Measurements from ENCODE around the gene SRMS.

Gene SRMS

DNA sequence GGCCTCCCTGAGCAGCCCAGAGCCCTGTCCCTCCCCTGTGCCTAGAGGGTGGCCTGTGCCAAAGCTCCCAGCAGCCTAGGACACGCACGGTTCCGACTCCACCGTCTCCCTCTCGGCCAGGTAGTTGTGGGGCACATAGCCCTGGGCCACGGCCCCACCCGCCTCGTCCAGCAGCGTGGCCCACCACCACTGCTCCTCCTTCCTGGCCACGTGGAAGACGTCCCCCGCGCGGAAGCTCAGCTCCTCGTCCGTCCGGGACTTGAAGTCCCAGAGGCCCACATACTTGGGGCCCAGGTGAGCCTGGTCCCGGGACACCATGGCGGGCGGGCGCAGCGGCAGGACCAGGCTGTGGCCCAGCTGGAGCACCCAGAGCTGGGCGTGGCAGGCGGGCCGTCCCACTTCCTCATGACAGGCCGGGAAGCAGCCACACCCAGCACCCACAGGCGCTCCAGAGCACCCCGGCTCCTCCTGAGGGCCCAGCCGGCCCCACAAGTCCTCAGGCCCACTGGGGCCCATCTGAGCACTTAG lies 10.5 kb downstream of the SRMS start, which contains the start of gene PTK6:
Gene PTK6, minus strand, starts transcription at position 380 of the 528 bp plus-strand sequence. Its CDS starts 62 bp downstream, at position 318.
- no peak for DNase-seq

DNA sequence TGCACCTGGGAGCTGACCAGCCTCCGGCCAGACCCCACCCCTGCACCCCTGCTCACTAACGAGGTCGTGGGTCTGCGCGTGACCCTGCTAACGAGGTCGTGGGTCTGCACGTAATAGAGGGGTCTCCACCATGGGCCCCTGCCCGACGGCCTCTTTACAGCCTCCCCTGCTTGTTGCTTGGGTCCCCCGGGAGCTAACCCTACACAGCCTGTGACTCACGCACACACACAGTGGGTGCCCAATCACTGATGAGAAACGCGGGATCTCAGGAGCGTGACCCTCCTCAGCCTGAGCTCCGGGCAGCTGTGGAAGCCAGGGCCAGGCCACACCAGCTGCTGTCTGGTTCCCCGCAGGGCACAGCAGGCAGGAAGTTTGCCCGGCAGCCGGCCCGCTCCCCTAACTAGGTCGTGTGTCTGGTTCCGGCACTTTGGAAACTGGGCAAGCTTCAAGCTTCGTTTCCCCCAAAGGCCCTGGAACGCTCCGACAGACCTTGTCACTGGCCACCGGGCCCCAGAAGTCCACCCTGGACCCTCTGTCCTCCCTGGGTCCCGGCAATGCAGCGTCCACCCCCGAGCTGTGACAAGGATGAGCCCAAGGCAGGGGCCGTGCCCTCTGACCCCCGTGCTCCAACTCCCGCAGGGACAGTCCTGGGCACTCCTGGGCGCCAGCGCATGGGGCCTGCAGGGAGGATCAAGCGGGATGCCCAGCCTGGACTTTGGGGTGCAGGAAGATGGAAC lies 11.1 kb downstream of the SRMS start:
- peak; percentile 51 for DNase-seq

DNA sequence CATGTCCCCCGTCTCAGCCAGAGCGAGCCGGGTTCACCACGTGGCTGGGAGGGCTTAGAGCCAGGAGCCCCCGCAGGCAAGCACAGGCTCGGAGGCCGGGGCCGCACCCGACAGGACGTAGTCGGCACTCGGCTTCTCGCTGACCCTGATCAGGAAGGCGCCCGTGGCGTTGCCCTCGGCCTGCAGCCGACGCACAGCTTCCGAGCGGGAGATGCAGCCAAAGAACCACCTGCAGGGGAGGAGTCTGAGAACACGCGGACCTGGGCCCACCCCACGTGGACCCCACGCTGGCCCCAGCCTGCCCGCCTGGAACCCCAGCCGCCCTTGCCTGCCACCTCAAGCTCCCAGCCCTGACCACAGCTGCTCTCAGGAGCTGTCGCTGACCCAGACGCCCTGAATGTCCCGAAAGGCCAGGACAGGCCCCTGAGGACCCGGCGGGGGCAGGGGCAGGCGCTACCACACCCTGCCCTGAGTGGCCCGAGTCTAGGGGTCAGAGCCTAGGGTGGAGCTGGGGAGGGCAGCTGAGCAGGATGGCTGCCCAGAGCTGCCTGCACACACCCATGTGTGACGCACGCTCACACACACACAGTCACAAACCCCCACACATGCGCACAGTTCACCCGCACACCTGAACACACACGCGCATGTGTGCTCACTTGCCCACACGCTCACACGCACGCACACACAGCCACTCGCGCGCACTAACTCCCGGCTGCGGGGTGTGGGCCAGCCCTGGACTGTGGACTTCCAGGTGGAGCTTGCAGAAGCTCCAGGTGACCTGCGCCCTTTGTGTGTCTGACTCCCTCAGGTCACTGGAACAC lies 12.5 kb downstream of the SRMS start:
- no peak for DNase-seq

DNA sequence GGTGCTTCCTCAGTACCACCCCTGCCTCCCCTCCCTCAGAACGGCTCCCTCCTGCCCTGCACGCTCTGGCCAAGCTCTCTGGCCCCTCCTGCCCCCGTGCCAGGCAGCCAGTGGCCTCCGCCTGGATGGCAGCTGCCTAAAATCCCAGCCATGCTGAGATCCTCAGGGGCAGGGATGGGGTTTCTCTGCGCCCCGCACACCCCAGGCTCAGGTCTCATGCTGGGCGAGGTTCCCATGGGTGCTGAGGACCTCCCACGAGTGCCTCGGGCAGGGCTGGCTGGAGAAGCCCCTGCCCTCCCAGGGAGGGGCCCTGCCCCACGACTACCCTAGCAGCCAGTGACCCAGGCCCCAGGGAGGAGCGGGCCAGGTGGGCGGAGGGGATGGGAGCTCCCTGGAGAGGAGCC lies 13.1 kb downstream of the SRMS start:
- DNase-seq, result no peak

DNA sequence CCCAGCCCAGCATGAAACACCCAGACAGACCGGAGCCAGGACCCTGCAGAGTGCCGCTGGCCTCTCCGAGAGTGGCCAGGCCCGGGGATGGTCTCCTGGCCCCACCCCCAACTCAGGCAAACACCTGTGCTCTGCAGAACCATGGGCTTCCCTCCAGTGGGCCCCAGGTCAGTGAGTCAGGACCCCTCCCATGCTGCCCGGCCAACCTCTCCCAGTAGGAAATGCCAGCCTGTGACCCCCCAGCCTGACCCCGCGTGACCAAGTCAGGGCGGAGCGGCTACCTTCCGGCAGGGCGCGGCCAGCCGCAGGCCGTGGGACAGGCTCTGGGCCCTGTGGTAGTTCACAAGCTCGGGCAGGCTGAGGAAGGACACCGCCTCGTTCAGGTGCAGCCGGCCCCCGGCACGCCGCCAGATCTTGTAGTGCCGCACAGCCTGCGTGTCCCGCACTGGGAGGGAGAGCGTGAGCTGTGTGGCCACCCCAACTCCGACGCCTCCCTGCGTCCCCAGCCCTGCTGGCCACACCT lies 13.6 kb downstream of the SRMS start:
- no peak for DNase-seq

DNA sequence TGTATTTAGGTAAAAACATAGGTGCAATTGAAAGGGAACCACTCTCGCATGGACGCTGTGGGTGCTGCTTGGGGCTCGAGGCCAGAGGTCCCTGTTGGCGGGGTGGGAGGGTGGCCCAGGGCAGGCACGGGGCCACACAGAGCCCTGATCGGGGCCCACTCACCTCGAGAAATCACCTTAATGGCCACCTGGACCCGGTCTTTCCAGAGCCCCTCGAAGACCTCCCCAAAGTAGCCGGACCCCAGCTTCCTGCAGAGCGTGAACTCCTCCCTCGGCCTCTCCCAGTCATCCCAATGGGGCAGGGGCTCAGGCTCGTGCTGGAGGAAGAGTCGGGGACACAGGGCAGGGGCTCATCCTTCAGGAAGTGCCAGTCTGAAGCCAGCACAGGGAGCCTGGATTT lies 14.2 kb downstream of the SRMS start:
- DNase-seq, result no peak

DNA sequence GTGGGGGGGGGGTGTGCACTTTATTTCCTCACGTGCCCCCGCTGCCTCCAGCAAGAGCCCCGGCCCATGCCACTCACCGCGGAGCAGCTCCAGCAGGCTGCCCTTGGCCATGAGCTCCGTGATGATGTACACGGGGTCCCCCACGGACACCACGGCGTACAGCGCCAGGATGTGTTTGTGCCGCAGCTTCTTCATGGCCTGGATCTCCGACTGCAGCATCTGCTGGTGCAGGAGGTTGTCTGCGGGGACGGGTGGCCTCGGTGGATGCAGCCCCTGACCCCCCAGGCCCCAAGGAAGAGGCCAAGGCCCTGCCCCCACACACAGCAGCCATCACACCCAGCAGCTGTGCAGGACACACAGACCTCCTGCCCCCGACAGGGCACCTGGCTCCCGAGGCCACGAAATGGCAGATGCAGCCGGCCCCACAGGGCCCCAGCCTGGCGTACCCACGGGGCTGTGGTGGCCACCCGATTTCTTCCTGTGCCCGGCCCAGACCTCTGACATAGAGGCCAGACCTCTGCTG lies 15.0 kb downstream of the SRMS start:
- DNase-seq, result no peak

DNA sequence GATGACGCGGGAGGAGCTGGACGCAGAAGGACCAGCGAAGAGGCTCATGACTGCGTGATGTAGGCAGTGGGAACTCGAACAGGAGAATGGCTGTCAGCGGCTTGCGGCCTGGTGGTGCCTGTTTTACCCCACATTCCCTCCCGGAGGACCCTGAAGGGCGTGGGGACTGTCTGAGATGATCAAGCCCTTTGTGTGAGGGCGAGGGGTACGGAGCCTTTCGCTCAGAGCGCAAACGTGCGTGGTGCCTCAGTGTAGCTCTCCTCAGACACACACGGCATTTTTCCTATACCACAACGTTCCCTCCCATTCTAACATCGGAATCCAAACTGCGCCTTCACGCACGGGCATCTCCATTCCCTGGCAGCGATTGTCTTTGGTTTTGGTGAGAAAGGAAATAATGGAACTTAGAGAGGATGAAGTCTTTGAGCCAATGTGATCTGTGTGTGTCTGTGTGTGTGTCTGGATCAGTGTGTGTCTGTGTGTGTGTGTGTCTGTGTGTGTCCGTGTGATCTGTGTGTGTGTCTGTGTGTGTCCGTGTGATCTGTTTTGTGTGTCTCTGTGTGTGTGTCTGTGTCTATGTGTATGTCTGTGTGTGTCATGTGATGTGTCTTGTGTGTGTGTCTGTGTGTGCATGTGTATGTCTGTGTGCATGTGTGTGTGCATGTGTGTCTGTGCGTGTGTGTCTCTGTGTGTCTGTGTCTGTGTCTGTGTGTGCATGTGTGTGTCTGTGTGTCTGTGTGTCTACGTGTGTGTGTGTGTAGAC lies 15.7 kb downstream of the SRMS start:
- DNase-seq, result no peak

DNA sequence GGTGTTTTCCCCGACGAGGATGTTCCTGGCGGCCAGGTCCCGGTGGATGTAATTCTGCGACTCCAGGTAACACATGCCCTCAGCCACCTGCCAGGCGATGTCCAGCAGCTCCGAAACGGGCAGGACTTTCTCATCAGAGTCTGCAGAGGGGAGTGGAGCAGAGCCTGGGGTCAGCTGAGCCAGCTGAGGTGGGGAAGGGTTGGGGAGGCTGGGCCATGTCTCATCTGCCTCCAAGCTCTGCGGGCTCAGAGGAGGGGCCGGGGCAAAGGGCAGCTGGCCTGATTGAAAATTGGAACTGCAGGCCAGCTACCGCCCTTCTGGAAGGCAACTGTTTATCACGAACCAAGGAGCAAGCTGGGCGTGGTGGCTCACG lies 16.8 kb downstream of the SRMS start:
- no peak for DNase-seq

DNA sequence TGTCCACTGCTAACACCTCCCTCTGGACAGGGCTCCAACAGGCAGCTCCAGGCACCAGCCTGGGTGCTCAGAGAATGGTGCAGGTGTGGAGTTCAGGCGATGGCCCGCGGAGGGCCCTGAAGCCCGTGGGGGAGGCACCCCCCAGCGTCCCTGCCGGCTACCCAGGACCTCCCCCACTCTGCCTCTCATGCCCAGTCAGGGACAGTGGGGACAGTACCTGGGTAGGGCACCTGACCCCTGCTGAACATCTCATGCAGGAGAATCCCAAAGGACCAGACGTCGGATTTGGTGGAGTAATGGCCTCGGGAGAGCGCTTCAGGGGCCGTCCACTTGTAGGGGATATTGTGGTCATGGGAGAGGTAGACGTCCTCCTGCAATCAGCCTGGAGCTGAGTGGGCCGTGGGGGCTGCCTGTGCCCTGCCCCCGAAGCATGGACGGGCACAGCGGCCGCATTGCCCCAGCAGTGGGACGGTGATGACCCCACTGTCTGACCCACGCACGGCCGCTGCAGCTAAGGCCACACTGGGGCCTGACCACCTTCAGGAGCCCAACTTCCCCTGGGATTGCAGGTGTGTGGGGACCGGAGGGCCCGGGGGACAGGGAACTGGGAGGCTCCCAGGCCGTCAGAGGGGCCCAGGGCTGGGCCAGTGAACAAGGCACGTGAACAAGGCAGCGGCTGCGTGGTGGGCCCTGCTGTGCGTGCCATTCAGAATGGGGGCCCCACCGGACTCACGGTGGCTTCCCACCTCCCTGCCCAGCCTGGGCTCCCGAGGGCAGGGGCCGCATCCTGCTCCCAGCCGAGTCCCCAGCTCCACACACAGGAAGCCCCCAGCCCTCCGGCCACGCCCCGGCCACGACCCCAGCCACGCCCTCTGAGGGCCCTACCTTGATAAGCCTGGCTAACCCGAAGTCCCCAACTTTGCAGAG lies 17.4 kb downstream of the SRMS start:
- no peak for DNase-seq

DNA sequence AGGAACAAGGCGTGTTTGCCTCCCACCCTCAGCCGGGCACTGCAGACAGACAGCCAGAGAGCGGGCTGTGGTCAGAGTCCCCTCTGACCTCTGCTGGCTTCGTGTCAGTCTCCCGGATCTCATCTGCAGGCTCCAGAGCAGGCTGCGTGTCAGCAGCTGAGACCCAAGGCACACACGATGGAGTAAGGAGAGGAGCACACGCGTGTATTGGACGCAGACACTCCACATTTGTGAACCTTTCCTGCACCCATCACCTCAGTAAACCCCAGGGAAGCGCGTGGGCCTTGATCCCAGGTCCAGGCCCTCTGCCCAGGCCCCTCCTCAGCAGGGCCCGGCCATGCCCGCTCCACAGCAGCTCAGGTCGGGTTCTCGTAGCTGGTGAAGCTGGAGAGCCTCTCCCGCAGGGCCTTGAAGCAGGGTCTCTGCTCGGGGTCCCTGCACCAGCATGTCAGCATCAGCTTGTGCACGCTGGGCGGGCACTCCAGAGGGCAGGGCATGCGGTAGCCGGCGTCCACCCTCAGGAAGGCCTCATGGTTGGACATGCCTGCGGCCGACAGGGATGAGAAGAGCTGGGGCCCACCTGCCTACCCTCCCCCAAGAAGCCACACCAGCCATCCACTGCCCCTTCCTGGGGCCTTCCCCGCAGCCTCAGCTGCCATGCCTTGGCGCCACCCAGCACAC lies 18.2 kb downstream of the SRMS start:
- DNase-seq, result no peak

DNA sequence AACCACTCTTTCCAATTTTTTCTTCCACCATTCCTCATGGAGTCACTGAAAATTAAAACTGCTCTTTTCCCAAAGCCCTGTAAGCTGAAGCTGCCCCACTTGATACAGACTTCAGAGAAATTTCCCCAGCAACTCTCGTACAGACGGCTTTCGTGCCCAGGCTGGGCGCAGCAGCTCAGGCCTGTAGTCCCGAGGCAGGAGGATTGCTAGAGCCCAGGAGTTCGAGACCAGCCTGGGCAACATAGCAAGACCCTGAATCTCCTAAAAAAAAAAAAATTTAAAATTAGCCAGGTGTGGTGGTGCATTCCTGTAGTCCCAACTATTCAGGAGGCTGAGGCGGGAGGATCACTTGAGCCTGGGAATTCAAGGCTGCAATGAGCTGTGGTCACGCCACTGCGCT lies 20.4 kb downstream of the SRMS start:
- DNase-seq, result no peak

DNA sequence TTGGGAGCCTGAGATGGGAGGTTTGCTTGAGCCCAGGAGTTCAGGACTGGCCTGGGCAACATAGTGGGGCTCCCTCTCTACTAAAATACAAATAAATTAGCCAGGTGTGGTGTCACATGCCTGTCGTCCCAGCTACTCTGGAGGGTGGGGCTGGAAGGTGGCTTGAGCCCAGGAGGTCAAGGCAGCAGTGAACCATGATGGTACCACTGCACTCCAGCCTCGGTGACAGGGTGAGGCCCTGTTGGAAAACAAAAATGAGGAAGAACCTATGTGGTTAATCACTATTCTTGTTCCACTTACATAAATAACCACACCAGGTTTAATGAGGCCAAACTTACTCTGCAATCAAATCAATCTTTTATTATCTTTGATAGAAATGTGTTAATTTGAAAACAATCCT lies 21.6 kb downstream of the SRMS start:
- DNase-seq, result no peak

DNA sequence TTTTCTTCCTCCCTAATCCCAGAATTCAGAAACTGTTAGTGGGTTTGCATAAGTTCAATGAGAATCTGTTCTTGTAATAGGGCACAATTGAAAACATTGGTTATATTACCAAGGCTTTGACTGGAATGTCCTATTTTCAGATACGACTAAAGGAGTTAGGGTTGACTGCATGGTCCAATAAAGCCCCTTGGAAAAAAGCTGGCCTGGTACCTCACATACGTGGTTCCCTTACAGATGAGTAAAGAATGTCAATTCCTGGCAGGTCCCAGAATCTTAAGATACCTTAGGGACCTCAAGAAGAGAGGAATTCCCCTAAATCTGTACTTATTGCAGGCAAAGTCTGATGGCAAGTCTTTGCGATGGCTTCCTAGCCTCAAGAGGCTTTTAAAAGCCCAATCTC lies 22.4 kb downstream of the SRMS start:
- DNase-seq, result no peak

DNA sequence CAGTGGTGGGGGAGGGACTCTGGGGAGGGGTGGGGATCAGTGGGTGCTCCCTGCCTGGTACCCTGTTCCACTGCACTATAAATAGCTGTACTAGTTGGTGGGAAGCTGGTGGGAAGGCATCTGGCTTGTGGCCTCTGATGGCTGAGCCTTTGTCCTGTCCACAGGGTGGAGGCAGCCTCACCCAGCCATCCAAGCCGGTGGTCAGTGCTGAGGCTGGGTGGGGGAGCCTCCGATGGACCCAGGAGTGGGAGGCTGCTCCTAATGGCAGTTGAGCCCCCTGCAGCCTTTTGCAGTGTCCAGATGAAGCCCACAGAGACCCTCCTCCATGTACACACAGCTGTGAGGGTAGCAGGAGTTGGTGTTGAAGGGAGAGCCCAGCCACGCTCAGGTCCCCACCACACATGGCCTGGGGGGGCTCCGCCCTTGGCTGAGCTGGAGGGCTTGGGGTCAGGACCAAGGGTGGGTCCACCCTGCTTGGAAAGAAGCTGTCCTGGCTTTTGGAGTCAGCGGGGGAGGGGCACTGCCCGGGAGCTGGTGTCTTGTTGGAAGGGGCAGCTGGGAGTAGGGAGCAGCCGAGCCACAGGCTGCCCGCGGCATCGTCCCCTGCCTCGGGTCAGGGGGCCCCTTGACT lies 24.5 kb downstream of the SRMS start:
- no peak for DNase-seq

DNA sequence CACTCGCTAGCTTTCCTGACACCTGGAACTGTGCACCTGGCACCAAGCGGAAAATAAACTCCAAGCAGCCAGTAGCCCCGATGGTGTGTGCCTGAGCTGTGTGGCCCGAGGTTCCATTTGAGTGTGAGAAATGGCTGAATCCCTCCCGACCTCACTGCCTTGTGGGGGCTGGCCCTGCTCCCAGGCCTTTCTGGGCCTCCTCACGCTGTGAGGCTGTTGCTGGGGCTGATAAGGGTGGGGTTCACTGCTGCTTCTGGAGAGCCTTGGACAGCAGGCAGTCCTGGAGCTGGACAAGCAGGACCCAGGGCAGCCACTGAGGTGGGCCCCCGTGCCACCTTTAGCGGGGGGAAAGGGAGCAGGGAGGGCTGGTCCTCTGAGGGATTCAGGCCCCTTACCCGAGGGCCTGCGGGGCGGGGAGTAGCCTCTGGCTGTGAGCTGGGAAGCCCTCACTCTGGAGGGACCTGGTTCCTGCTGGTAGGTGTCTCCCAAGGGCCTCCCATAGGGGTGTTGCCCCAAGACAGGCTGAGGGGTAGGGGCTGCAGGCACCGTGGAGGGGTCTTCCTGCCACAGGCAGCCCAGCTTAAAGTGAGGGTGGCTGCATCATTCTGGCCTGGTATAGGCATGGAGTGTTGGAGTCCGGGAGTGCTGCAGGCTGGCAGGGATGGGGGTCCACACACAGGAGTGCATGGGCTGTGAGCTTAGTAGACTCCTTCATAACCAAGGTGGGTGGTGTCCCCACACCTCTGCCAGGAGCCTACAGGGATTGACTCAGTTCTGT lies 25.3 kb downstream of the SRMS start:
- no peak for DNase-seq

DNA sequence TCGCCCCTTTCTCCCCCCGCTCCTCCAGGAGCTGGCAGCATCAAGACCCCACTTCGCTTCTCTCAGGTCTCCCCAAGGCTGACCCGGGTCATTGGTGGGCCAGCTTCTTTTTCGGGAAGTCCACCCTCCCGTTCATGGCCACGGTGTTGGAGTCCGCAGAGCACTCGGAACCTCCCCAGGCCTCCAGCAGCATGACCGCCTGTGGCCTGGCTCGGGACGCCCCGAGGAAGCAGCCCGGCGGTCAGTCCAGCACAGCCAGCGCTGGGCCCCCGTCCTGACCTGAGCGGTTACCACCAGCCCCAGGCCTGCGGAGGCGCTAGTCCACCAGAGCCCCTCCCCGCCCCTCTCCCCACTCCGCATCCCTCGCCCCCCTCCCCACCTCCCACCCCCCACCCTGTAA lies 25.9 kb downstream of the SRMS start:
- DNase-seq, result no peak

DNA sequence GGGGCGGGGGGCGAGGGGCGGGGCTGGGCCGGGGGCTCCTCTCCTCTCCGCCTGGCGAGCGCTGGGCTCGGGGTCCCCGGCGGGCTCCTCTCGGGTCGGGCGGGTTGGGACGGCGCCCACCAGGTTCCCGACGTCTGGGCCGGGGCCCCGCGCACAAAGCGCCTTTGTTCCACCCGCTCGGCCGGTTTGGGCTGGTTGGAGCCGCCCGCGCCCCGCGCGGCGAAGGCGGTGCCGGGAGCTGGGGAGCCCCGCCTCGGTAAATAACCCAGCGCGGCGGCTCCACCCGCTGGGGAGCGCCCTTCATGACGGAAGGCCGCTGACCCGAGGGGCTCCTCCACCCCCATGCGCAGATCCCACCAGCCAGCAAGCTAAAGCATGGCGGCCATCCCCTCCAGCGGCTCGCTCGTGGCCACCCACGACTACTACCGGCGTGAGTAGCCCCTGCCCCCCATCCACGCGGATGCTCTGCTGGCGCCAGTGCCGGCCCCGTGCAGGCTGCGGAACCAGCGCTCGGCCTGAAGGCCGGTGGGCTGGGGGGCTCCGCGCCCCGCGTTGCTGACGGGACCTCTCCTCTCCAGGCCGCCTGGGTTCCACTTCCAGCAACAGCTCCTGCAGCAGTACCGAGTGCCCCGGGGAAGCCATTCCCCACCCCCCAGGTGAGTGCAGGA lies 26.5 kb downstream of the SRMS start:
- peak; percentile 46 for DNase-seq

DNA sequence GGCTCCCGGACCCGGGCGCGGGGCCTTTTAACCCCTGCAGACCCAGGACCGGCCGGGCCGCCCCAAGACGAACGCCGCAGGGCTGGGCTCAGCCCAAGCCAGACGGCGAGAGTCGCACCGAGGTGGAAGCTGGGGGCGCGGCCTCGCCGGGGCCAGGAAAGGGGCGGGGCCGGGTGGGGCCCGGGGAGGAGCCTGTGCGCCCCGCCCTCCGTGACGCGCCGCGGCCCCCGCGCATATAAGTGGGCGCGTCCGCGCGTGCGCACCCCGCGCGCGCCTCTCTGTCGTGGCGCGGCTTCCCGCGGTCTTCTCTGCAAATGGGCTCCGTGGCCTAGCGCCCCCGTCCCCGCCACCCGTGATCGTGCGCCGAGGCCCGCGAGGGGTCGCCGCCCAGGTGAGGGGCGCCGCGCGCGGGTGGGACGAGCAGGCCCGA lies 27.0 kb downstream of the SRMS start, which contains the start of gene PPDPF:
Gene PPDPF, plus strand, starts transcription at position 262 of the 430 bp plus-strand sequence. CDS start 544 bp downstream, outside the sequence.
- DNase-seq, result peak; percentile 69
